Measurements from ENCODE around the gene KRAS. TPM values are rescaled to one million over a fixed set of nuclear protein-coding genes. Genes with fewer than 3 reads are reported as not detected.

The KRAS gene
- total and polyA plus RNA-seq, 2 of the 13 experiments (the other 11 are each of a cell fraction or from before 2014, with no cell fraction given) = 6.5 to 9.8 TPM

DNA sequence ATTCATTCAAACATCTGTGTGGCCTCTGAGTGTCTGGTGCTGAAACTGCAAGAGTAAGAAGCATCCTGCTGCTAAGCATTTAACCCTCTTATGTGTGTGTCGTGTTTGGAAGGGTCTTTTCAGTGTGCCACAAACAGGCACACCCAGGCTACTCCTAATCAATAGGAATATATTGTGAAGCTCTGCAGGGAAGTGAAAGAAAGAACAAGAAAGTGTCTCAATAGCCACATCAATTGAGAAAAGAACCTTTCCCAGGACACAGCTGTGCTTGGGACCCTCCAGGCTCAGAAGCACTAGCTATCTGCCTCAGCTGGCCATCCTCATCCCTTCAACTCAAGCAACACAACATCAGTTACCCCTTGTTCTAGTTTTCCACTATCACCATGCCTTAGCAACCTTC lies 13.4 kb upstream of the KRAS start:
- no peak for FAIRE-seq
- intact Hi-C loops (cut with micrococcal nuclease; ENCODE audit: unreplicated experiment) (no loop called here), in situ Hi-C loops (cut with HindIII; ENCODE audit: extremely low pct_ligation_motif_present, low pct_unique_long_range_greater_than_20kb) (no loop called here)
- no peak for DNase-seq (ENCODE audit: low spot score)
- ChIA-PET CTCF (ENCODE audit: low intra/inter-chr PET ratio, low total read pairs) (no interaction called here), POLR2A (no interaction called here)
- no peak overlapping the region for H3K9ac ChIP-seq (ENCODE audit: insufficient read depth, low read depth, low read length)
- no TSS peak for BruUV-seq (replicated peaks)
- no peak overlapping the region for H3K27ac ChIP-seq (ENCODE audit: extremely low read length, insufficient read depth, low read length)
- H3K79me2 ChIP-seq (ENCODE audit: insufficient read depth, low read length) = no peaks in the 10 kb centered on the region
- H4K20me1 ChIP-seq (ENCODE audit: insufficient read depth, low read length) = no peaks in the 10 kb centered on the region
- no peak for ATAC-seq
- no peaks in the 10 kb centered on the region for H3K4me1 ChIP-seq (ENCODE audit: insufficient read depth, low read length)
- H3K4me2 ChIP-seq (ENCODE audit: low read depth, low read length) = no peak overlapping the region
- 0% methylated on average over 1 of the region's 1 CpG for WGBS (ENCODE audit: low lambda C conversion rate)
- TF ChIP-seq, protein P1, sequence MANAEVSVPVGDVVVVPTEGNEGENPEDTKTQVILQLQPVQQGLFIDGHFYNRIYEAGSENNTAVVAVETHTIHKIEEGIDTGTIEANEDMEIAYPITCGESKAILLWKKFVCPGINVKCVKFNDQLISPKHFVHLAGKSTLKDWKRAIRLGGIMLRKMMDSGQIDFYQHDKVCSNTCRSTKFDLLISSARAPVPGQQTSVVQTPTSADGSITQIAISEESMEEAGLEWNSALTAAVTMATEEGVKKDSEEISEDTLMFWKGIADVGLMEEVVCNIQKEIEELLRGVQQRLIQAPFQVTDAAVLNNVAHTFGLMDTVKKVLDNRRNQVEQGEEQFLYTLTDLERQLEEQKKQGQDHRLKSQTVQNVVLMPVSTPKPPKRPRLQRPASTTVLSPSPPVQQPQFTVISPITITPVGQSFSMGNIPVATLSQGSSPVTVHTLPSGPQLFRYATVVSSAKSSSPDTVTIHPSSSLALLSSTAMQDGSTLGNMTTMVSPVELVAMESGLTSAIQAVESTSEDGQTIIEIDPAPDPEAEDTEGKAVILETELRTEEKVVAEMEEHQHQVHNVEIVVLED (CRISPR knock-in tag; IDR thresholded peaks at IDR 0.05; ENCODE audit: borderline replicate concordance) = no peak
- TF ChIP-seq RFX3 (CRISPR knock-in tag; IDR thresholded peaks at IDR 0.05) (no peak), ELF3 (CRISPR knock-in tag; IDR thresholded peaks at IDR 0.05) (no peak), ZNF251 (CRISPR knock-in tag; IDR thresholded peaks at IDR 0.05) (no peak), GATAD1 (CRISPR knock-in tag; IDR thresholded peaks at IDR 0.05) (no peak)
- TF ChIP-seq, protein P2, sequence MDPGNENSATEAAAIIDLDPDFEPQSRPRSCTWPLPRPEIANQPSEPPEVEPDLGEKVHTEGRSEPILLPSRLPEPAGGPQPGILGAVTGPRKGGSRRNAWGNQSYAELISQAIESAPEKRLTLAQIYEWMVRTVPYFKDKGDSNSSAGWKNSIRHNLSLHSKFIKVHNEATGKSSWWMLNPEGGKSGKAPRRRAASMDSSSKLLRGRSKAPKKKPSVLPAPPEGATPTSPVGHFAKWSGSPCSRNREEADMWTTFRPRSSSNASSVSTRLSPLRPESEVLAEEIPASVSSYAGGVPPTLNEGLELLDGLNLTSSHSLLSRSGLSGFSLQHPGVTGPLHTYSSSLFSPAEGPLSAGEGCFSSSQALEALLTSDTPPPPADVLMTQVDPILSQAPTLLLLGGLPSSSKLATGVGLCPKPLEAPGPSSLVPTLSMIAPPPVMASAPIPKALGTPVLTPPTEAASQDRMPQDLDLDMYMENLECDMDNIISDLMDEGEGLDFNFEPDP (CRISPR knock-in tag; conservative IDR thresholded peaks at IDR 0.05) = no peak
- H2AFZ ChIP-seq (ENCODE audit: low read length) = no peak overlapping the region
- H3K36me3 ChIP-seq (replicated peaks in 1 of 2; ENCODE audit: control insufficient read depth in 1 of 2, insufficient read depth in 2 of 2, low read length in 2 of 2) = no peaks in the 10 kb centered on the region
- H3K4me3 ChIP-seq (replicated peaks in 1 of 3; ENCODE audit: insufficient read depth in 1 of 3, low read depth in 2 of 3, low read length in 3 of 3) = no peak overlapping the region
- H3K9me3 ChIP-seq (ENCODE audit: low read length) = no peaks in the 10 kb centered on the region
- H3K27me3 ChIP-seq (ENCODE audit: control insufficient read depth in 1 of 2, insufficient read depth in 2 of 2, low read length in 2 of 2) = no peaks in the 10 kb centered on the region; a peak in 1 of 5 replicates

DNA sequence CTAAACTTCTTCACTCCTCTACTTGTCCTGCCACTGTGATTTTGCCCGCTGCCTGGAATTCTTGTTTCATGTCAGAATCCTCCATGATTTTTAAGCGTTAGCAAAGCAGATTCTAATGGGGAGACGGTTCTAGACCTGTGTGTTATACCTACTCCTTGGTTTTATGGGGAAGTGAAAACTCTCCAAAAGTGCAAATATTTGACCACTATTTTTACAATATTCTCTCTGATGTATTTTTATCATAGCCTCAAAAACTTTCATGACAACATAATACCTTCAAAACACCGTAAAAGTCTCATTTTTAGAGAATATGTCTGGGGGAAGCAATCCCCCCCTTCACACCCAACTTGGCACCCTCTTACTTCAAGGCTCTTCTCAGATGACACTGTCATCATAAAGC lies 12.9 kb upstream of the KRAS start:
- no peaks in the 10 kb centered on the region for H3K36me3 ChIP-seq (replicated peaks in 1 of 2; ENCODE audit: control insufficient read depth in 1 of 2, insufficient read depth in 2 of 2, low read length in 2 of 2)
- FAIRE-seq (no peak), DNase-seq (ENCODE audit: low spot score) (no peak), ATAC-seq (no peak)
- TF ChIP-seq ZNF652 (CRISPR knock-in tag; IDR thresholded peaks at IDR 0.05; ENCODE audit: borderline replicate concordance, low read depth) (no peak), FOXC1 (CRISPR knock-in tag; IDR thresholded peaks at IDR 0.05; ENCODE audit: borderline replicate concordance) (no peak), TEAD3 (CRISPR knock-in tag; optimal IDR thresholded peaks at IDR 0.05; ENCODE audit: borderline replicate concordance) (no peak), ELF1 (CRISPR knock-in tag; IDR thresholded peaks at IDR 0.05) (no peak)
- POLR2A ChIA-PET = no interaction called here
- no peaks in the 10 kb centered on the region for H3K9me3 ChIP-seq (ENCODE audit: low read length)
- no peak overlapping the region for H3K4me2 ChIP-seq (ENCODE audit: low read depth, low read length)
- H3K4me3 ChIP-seq (replicated peaks in 1 of 3; ENCODE audit: insufficient read depth in 1 of 3, low read depth in 2 of 3, low read length in 3 of 3) = no peak overlapping the region
- no peaks in the 10 kb centered on the region for H3K4me1 ChIP-seq (ENCODE audit: insufficient read depth, low read length)
- H3K9ac ChIP-seq (ENCODE audit: insufficient read depth, low read depth, low read length) = no peak overlapping the region
- H2AFZ ChIP-seq (ENCODE audit: low read length) = no peak overlapping the region
- BruUV-seq (replicated peaks) = no TSS peak
- no peaks in the 10 kb centered on the region for H4K20me1 ChIP-seq (ENCODE audit: insufficient read depth, low read length)
- intact Hi-C loops (cut with micrococcal nuclease; ENCODE audit: unreplicated experiment) = no loop called here
- in situ Hi-C loops (cut with HindIII; ENCODE audit: extremely low pct_ligation_motif_present, low pct_unique_long_range_greater_than_20kb) = no loop called here
- H3K27ac ChIP-seq (ENCODE audit: extremely low read length, insufficient read depth, low read length) = no peak overlapping the region
- WGBS (ENCODE audit: low lambda C conversion rate) = 16% methylated on average over 4 of the region's 4 CpGs
- no peaks in the 10 kb centered on the region for H3K79me2 ChIP-seq (ENCODE audit: insufficient read depth, low read length)
- CTCF ChIA-PET (ENCODE audit: low intra/inter-chr PET ratio, low total read pairs) = no interaction called here
- no peaks in the 10 kb centered on the region for H3K27me3 ChIP-seq (ENCODE audit: control insufficient read depth in 1 of 2, insufficient read depth in 2 of 2, low read length in 2 of 2)
